MCF 10A (cell line): ENCODE data around the gene CCDC40. TPM values are rescaled to one million over a fixed set of nuclear protein-coding genes. Genes with fewer than 3 reads are reported as not detected.

ENCODE experiments used
- BruUV-seq: library from RNA; stranded (reverse); fragments of 400-500 nt; replicated peaks from 2 replicates; lab custom pipeline; 2021; lab: Mats Ljungman, UMichigan
- CTCF ChIA-PET: fragments of 300-600 bp; sonication (Branson Sonifier 250); formaldehyde crosslinking; extraction: SDS; loops from one replicate; lab custom pipeline; 2021; ENCODE audit warnings: antibody characterized with exemption, inconsistent platforms; lab: Yijun Ruan, JAX
- POLR2A ChIA-PET: fragments of 300-600, 350-650 bp; sonication (Branson Sonifier 250); formaldehyde crosslinking; extraction: SDS; loops from one replicate; lab custom pipeline; 2020; ENCODE audit warnings: antibody characterized with exemption, inconsistent platforms; lab: Yijun Ruan, JAX
- DNase-seq: peaks from one replicate; pipeline ENCODE4 v3.0.0-alpha.2; 2018; ENCODE audit not compliant: unreplicated experiment
- H3K27ac Mint-ChIP-seq: one replicate; pipeline ENCODE4 v1.8.0; 2022; ENCODE audit warnings: mild to moderate bottlenecking, low read depth, mixed read lengths; ENCODE audit not compliant: unreplicated experiment
- H3K27me3 Mint-ChIP-seq: one replicate; pipeline ENCODE4 v1.8.0; 2022; ENCODE audit warnings: mixed read lengths; ENCODE audit not compliant: insufficient read depth, unreplicated experiment
- H3K36me3 Mint-ChIP-seq: one replicate; pipeline ENCODE4 v1.8.0; 2022; ENCODE audit warnings: mild to moderate bottlenecking, moderate library complexity, mixed read lengths; ENCODE audit not compliant: insufficient read depth, unreplicated experiment
- H3K4me1 Mint-ChIP-seq: one replicate; pipeline ENCODE4 v1.8.0; 2022; ENCODE audit warnings: mixed read lengths; ENCODE audit not compliant: insufficient read depth, unreplicated experiment
- H3K4me3 Mint-ChIP-seq: one replicate; pipeline ENCODE4 v1.8.0; 2022; ENCODE audit warnings: mild to moderate bottlenecking, moderate library complexity, mixed read lengths; ENCODE audit not compliant: unreplicated experiment
- H3K9me3 Mint-ChIP-seq: one replicate; pipeline ENCODE4 v1.8.0; 2022; ENCODE audit warnings: mixed read lengths; ENCODE audit not compliant: unreplicated experiment
- intact Hi-C: fragments of 100-400 bp; cut with micrococcal nuclease; formaldehyde crosslinking; loops from 2 replicates; pipeline ENCODE4 v1.14.1; 2022
- total RNA-seq: library from RNA; stranded (reverse); gene quantifications from 2 replicates; pipeline ENCODE4 v1.2.3, GENCODE V29; 2022
- TF ChIP-seq, protein P1 (sequence below): fragments of 200-600 bp; IDR thresholded peaks from one replicate; pipeline ENCODE4 v1.8.0; 2022; ENCODE audit warnings: antibody characterized with exemption, mild to moderate bottlenecking; ENCODE audit not compliant: unreplicated experiment

Gene CCDC40
- total RNA-seq, 1 experiment from 2014 or later = 4.1 TPM

DNA sequence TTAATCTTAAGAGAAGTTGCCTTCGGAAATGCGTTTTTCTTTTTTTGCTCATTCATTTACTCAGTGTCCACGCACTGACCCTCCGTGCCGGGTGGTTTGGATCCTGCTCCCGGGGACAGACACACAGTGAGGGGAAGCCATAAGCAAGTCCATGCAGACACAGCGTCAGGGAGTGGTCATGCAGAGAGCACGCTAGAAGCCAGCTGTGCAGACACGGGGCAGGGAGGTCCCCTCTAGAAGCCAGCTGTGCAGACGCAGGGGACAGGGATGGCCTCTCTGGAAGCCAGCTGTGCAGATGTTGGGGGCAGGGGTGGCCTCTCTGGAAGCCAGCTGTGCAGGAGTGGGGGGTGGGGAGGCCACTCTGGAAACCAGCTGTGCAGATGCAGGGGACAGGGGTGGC lies 69.7 kb downstream of the CCDC40 start:
- H3K4me3 Mint-ChIP-seq = no peak overlapping the region
- H3K27ac Mint-ChIP-seq = no peak overlapping the region
- peaks cover 22% of the 10 kb centered on the region for H3K4me1 Mint-ChIP-seq
- H3K36me3 Mint-ChIP-seq = no peaks in the 10 kb centered on the region
- TF ChIP-seq, protein P1, sequence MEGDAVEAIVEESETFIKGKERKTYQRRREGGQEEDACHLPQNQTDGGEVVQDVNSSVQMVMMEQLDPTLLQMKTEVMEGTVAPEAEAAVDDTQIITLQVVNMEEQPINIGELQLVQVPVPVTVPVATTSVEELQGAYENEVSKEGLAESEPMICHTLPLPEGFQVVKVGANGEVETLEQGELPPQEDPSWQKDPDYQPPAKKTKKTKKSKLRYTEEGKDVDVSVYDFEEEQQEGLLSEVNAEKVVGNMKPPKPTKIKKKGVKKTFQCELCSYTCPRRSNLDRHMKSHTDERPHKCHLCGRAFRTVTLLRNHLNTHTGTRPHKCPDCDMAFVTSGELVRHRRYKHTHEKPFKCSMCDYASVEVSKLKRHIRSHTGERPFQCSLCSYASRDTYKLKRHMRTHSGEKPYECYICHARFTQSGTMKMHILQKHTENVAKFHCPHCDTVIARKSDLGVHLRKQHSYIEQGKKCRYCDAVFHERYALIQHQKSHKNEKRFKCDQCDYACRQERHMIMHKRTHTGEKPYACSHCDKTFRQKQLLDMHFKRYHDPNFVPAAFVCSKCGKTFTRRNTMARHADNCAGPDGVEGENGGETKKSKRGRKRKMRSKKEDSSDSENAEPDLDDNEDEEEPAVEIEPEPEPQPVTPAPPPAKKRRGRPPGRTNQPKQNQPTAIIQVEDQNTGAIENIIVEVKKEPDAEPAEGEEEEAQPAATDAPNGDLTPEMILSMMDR = no peak
- POLR2A ChIA-PET = no interaction called here
- intact Hi-C loops = loop anchor here (10.0 kb wide), 1 partner anchor 309 kb away; the partner anchor contains the start of gene ENDOV
- DNase-seq = no peak
- no peaks in the 10 kb centered on the region for H3K9me3 Mint-ChIP-seq
- CTCF ChIA-PET = interaction anchor here (0.6 to 2.0 kb wide), 2 partner anchors 23 to 310 kb away, joined by 3 to 7 read pairs; no protein-coding TSS in a partner anchor
- no TSS peak for BruUV-seq
- no peaks in the 10 kb centered on the region for H3K27me3 Mint-ChIP-seq

DNA sequence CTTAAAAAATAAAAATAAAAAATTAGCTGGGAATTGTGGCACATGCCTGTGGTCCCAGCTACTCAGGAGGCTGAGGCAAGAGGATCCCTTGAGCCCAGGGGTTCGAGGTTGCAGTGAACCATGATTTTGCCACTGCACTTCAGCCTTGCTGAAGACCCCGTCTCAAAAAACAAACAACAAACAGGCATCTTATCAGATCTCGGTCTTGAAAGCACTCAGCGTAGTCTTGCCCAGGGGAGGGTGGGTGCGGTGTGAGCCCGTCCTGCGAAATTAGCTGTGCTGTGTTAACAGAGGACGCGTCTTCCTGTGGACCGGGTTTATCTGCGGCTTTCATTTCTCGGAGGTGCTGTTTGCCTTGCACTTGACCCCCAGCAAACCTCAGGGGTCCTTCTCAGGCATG lies 70.3 kb downstream of the CCDC40 start:
- no peak overlapping the region for H3K4me3 Mint-ChIP-seq
- TF ChIP-seq, protein P1 = no peak
- ChIA-PET CTCF (interaction anchor here (0.6 to 2.0 kb wide), 2 partner anchors 24 to 309 kb away, joined by 3 to 7 read pairs; no protein-coding TSS in a partner anchor), POLR2A (no interaction called here)
- intact Hi-C loops = loop anchor here (10.0 kb wide), 1 partner anchor 308 kb away; the partner anchor contains the start of gene ENDOV
- no peaks in the 10 kb centered on the region for H3K27me3 Mint-ChIP-seq
- H3K9me3 Mint-ChIP-seq = no peaks in the 10 kb centered on the region
- no TSS peak for BruUV-seq
- H3K36me3 Mint-ChIP-seq = no peaks in the 10 kb centered on the region
- peaks cover 22% of the 10 kb centered on the region for H3K4me1 Mint-ChIP-seq
- no peak overlapping the region for H3K27ac Mint-ChIP-seq
- DNase-seq = no peak

DNA sequence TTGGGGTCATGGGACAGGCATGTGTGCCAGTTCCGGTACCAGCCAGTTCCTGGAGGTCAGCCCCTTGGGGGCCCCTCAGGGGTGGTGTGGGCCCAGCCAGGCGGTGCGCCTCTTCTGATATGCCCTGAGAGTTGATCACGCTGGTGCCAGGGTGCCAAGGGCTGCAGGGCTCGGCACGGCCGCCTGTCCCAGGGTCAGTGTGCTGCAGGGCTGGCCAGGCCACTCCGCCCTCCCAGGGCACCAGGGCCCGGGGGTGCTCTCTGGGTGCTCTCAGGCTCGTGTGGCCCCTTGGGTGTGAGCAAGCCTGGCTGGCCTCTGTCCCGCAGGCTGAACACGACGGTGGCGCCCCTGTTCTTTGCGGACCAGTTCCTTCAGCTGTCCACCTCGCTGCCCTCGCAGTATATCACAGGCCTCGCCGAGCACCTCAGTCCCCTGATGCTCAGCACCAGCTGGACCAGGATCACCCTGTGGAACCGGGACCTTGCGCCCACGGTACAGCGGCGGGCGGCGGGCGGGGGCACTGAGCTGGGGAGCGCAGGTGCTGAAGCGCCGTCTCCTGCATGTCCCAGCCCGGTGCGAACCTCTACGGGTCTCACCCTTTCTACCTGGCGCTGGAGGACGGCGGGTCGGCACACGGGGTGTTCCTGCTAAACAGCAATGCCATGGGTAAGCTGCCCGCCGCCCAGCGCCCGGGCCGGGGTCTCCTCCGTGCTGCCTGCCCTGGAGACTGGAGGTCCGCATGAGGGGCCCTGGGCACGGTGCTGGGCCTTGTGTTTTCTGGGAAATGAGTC lies 71.0 kb downstream of the CCDC40 start:
- no peak overlapping the region for H3K4me3 Mint-ChIP-seq
- H3K36me3 Mint-ChIP-seq = no peaks in the 10 kb centered on the region
- no peak overlapping the region for H3K27ac Mint-ChIP-seq
- no peak for DNase-seq
- CTCF ChIA-PET = interaction anchor here (2.0 kb wide), 1 partner anchor 25 kb away, joined by 7 read pairs; no protein-coding TSS in a partner anchor
- intact Hi-C loops = loop anchor here (10.0 kb wide), 1 partner anchor 307 kb away; the partner anchor contains the start of gene ENDOV
- no peaks in the 10 kb centered on the region for H3K27me3 Mint-ChIP-seq
- no TSS peak for BruUV-seq
- H3K9me3 Mint-ChIP-seq = no peaks in the 10 kb centered on the region
- H3K4me1 Mint-ChIP-seq = peaks cover 20% of the 10 kb centered on the region
- TF ChIP-seq, protein P1 = no peak
- POLR2A ChIA-PET = no interaction called here
